ENCODE results near the gene TMEM269.

GRCh38 chr1:42766741-42767509, 17.9 kb upstream of the TMEM269 start, which contains the start of the genes C1orf50 and P3H1:
- no peak for TF ChIP-seq EZH2 (optimal IDR thresholded peaks at IDR 0.05; ENCODE audit: low read depth, low read length)
- no peak for TF ChIP-seq CTCF (IDR thresholded peaks at IDR 0.05; ENCODE audit: low read length)
- TF ChIP-seq EZH2phosphoT487 (IDR thresholded peaks at IDR 0.05; ENCODE audit: low read length) = no peak

Data from MM.1S (cell line).